KMS-11 (cell line): Measurements from ENCODE around the gene PRDM4.

Source experiments
- H2AFZ ChIP-seq: fragments of 200-600 bp; sonication (generic); 2 replicates; pipeline ENCODE4 v1.6.1; 2016; ENCODE audit warnings: antibody characterized with exemption, mixed run types, low read depth
- H3K27ac ChIP-seq: fragments of 200-600 bp; sonication (generic); 2 replicates; pipeline ENCODE4 v1.6.1; 2016; ENCODE audit warnings: mild to moderate bottlenecking, mixed run types
- H3K27me3 ChIP-seq: fragments of 200-600 bp; sonication (generic); 2 replicates; pipeline ENCODE4 v1.6.1; 2017; ENCODE audit warnings: mild to moderate bottlenecking, low read depth, mixed run types, moderate library complexity; ENCODE audit not compliant: insufficient read depth
- H3K36me3 ChIP-seq: fragments of 200-600 bp; sonication (generic); 2 replicates; pipeline ENCODE4 v1.6.1; 2017; ENCODE audit warnings: mild to moderate bottlenecking, mixed run types; ENCODE audit not compliant: insufficient read depth
- H3K4me1 ChIP-seq: fragments of 200-600 bp; sonication (generic); 2 replicates; pipeline ENCODE4 v1.6.1; 2016; ENCODE audit warnings: mild to moderate bottlenecking, low read depth, mixed run types; ENCODE audit not compliant: poor library complexity, severe bottlenecking
- H3K4me2 ChIP-seq: fragments of 200-600 bp; sonication (generic); 2 replicates; pipeline ENCODE4 v1.7.0; 2016; ENCODE audit warnings: mild to moderate bottlenecking, mixed run types
- H3K4me3 ChIP-seq: fragments of 200-600 bp; sonication (generic); IDR thresholded peaks from 2 replicates; pipeline ENCODE4 v1.6.1; 2017; ENCODE audit warnings: low read depth, low read length, mixed read lengths; ENCODE audit not compliant: insufficient read depth
- H3K79me2 ChIP-seq: fragments of 200-600 bp; sonication (generic); 2 replicates; pipeline ENCODE4 v1.6.1; 2016; ENCODE audit warnings: low read depth, mixed run types; ENCODE audit not compliant: insufficient read depth
- H3K9ac ChIP-seq: fragments of 200-600 bp; sonication (generic); 2 replicates; pipeline ENCODE4 v1.6.1; 2016; ENCODE audit warnings: mild to moderate bottlenecking, mixed run types
- H4K20me1 ChIP-seq: fragments of 200-600 bp; sonication (generic); 2 replicates; pipeline ENCODE4 v1.6.1; 2016; ENCODE audit warnings: mild to moderate bottlenecking, mixed run types; ENCODE audit not compliant: insufficient read depth
- CTCF ChIP-seq: fragments of 200-600 bp; sonication (generic); conservative IDR thresholded peaks from 2 replicates; pipeline ENCODE4 v1.6.1; 2017; ENCODE audit warnings: low read depth, mild to moderate bottlenecking, antibody characterized with exemption, low read length, moderate library complexity, mixed read lengths

Gene PRDM4

GRCh38 chr12:107775093-107775721, 14.3 kb upstream of the PRDM4 start:
- no peaks in the 10 kb centered on the region for H3K27me3 ChIP-seq
- TF ChIP-seq CTCF, result no peak
- H3K4me3 ChIP-seq, result no peak overlapping the region
- H3K36me3 ChIP-seq, result no peaks in the 10 kb centered on the region
- no peak overlapping the region for H3K27ac ChIP-seq
- no peaks in the 10 kb centered on the region for H4K20me1 ChIP-seq
- H2AFZ ChIP-seq, result no peak overlapping the region
- H3K4me1 ChIP-seq, result peaks cover 17% of the 10 kb centered on the region
- no peak overlapping the region for H3K9ac ChIP-seq
- no peaks in the 10 kb centered on the region for H3K79me2 ChIP-seq
- H3K4me2 ChIP-seq, result no peak overlapping the region

GRCh38 chr12:107774349-107775029, 13.6 kb upstream of the PRDM4 start, which contains the start of gene ASCL4:
ASCL4 (plus strand) TSS chr12:107774704; CDS start chr12:107775219, 515 bp downstream.
- H3K9ac ChIP-seq, result no peak within 1 kb of the TSS
- no peak within 1 kb of the TSS for H2AFZ ChIP-seq
- no peak within 1 kb of the TSS for H3K4me2 ChIP-seq
- no peaks in the 10 kb centered on the region for H3K79me2 ChIP-seq
- H3K4me1 ChIP-seq, result peaks cover 10% of the 10 kb centered on the region
- no peak for TF ChIP-seq CTCF
- no peak within 1 kb of the TSS for H3K27ac ChIP-seq
- H3K4me3 ChIP-seq, result no peak within 1 kb of the TSS
- no peaks in the 10 kb centered on the region for H4K20me1 ChIP-seq
- H3K27me3 ChIP-seq, result no peaks in the 10 kb centered on the region
- no peaks in the 10 kb centered on the region for H3K36me3 ChIP-seq

- no peak overlapping the region for H2AFZ ChIP-seq
These were observed 6.5 kb upstream of the PRDM4 start for GRCh38 chr12:107767466-107767865.

GRCh38 chr12:107765316-107765715, 4.4 kb upstream of the PRDM4 start:
- Histone ChIP-seq H3K27me3 (no peaks in the 10 kb centered on the region), H3K4me1 (peaks cover 4% of the 10 kb centered on the region), H3K79me2 (peaks cover 1% of the 10 kb centered on the region), H3K27ac (no peak overlapping the region), H3K9ac (no peak overlapping the region), H3K4me2 (no peak overlapping the region), H3K4me3 (no peak overlapping the region), H2AFZ (no peak overlapping the region), H3K36me3 (no peaks in the 10 kb centered on the region), H4K20me1 (no peaks in the 10 kb centered on the region)
- no peak for TF ChIP-seq CTCF

More at GRCh38 chr12:107767466-107767865, 6.5 kb upstream of the PRDM4 start:
- Histone ChIP-seq H4K20me1 (no peaks in the 10 kb centered on the region), H3K27me3 (no peaks in the 10 kb centered on the region), H3K36me3 (no peaks in the 10 kb centered on the region), H3K79me2 (no peaks in the 10 kb centered on the region), H3K4me3 (no peak overlapping the region), H3K4me1 (no peaks in the 10 kb centered on the region), H3K27ac (no peak overlapping the region), H3K4me2 (no peak overlapping the region), H3K9ac (no peak overlapping the region)
- no peak for TF ChIP-seq CTCF
